Activated B cell treated with CpG ODN at 0.5 μM for 24 hours (primary cell): ENCODE measurements around the gene FAM131A. TPM values are rescaled to one million over a fixed set of nuclear protein-coding genes. Genes with fewer than 3 reads are reported as not detected.
A peak's percentile ranks its signal among the peaks of the same experiment; 100 is the strongest.

Experiments
- ATAC-seq: fragments of 200-7000 bp; cut with Tn5 transposase; one replicate; pipeline ENCODE4 v1.10.0; 2021; ENCODE audit warnings: low read depth, mild to moderate bottlenecking, moderate library complexity
- CTCF ChIA-PET: fragments of 350-600 bp; sonication (Branson Sonifier 250); formaldehyde crosslinking; loops from one replicate; lab custom pipeline; 2021; ENCODE audit warnings: antibody characterized with exemption; lab: Charles Lee
- POLR2A ChIA-PET: fragments of 350-600 bp; sonication (Branson Sonifier 250); formaldehyde crosslinking; loops from one replicate; lab custom pipeline; 2021; ENCODE audit warnings: antibody characterized with exemption; lab: Charles Lee
- DNase-seq: peaks from one replicate; pipeline ENCODE4 v3.0.0; 2022
- H3K27ac Mint-ChIP-seq: one replicate; pipeline ENCODE4 v1.8.0; 2020; ENCODE audit warnings: mixed read lengths
- H3K27me3 Mint-ChIP-seq: one replicate; pipeline ENCODE4 v1.8.0; 2021; ENCODE audit warnings: mixed read lengths
- H3K36me3 Mint-ChIP-seq: one replicate; pipeline ENCODE4 v1.8.0; 2021; ENCODE audit warnings: low read depth, mixed read lengths
- H3K4me1 Mint-ChIP-seq: one replicate; pipeline ENCODE4 v1.8.0; 2021; ENCODE audit warnings: mixed read lengths
- H3K4me3 Mint-ChIP-seq: one replicate; pipeline ENCODE4 v1.8.0; 2020; ENCODE audit warnings: mild to moderate bottlenecking, mixed read lengths
- H3K9me3 Mint-ChIP-seq: one replicate; pipeline ENCODE4 v1.8.0; 2020; ENCODE audit warnings: mixed read lengths
- CTCF ChIP-seq: fragments of 200-600 bp; IDR thresholded peaks from one replicate; pipeline ENCODE4 v1.8.0; 2022; ENCODE audit warnings: antibody characterized with exemption, mild to moderate bottlenecking
- intact Hi-C: fragments of 100-400 bp; cut with micrococcal nuclease; formaldehyde crosslinking; loops from one replicate; pipeline ENCODE4 v1.15.1; 2024
- total RNA-seq: library from RNA; stranded (reverse); gene quantifications from 2 replicates; pipeline ENCODE4 v1.2.3, GENCODE V29; 2022

Gene FAM131A
- total RNA-seq, 1 donor from 2014 or later = 5.3 TPM

DNA sequence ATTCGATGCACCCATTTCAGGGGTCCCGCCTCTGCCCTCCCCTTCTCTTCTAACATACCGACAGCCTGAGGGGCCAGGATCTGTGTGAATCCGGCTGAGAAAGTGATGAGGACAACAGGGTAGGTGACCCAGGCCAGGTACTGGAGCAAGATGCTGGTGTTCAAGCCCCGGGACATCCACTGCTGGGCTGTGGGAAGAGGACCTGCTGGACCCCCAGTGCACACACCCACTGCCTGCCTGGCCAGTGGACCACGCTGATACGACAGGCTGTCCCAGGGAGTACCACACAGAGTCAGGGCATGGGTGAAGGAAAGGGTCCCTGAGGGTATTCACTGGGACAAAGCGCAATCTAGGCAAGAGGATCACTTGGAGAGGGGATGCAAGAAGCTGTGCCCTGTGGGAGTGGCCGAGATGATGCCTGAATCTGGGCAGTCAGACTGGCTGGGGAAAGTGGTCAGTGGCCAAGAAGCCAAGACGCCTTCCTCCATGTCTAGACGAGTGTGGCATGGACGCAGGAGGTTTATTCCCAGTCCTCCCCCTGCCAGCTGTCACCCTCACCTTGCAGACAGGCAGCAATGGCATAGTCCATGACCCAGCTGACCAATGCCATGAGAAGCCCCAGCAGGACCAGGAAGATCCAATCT, 20.8 kb downstream of the FAM131A start:
- no peak for ATAC-seq
- no peaks in the 10 kb centered on the region for H3K9me3 Mint-ChIP-seq
- intact Hi-C loops = no loop called here
- no peaks in the 10 kb centered on the region for H3K27me3 Mint-ChIP-seq
- no peak for TF ChIP-seq CTCF
- no peak for DNase-seq
- CTCF ChIA-PET = no interaction called here
- no peak overlapping the region for H3K27ac Mint-ChIP-seq
- H3K4me3 Mint-ChIP-seq = no peak overlapping the region
- H3K36me3 Mint-ChIP-seq = peaks cover 6% of the 10 kb centered on the region
- POLR2A ChIA-PET = no interaction called here
- peaks cover 9% of the 10 kb centered on the region for H3K4me1 Mint-ChIP-seq

DNA sequence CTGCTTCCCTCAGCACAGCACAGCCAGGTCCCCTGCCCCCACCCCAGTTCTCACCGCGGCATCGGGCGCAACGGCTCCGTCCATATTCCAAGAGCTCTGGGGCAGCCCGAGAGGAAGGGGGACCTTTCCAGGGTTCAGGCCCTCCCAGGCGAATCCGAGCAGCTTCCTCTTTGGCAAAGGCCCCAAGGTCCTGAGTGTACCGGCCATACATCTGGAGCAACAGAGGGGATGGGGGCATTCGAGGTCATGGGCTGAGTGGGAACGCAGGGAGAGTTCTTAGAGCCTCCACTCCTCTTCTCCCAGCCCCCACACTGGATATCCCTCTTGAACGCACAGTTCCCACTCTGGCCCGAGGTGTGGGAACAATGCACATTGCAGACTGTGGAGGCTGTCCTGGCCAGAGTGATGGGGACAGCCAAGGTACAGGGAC, 21.5 kb downstream of the FAM131A start:
- peaks cover 16% of the 10 kb centered on the region for H3K4me1 Mint-ChIP-seq
- no peaks in the 10 kb centered on the region for H3K27me3 Mint-ChIP-seq
- POLR2A ChIA-PET = no interaction called here
- H3K4me3 Mint-ChIP-seq = no peak overlapping the region
- peaks cover 10% of the 10 kb centered on the region for H3K36me3 Mint-ChIP-seq
- no peak overlapping the region for H3K27ac Mint-ChIP-seq
- no peak for DNase-seq
- no peak for TF ChIP-seq CTCF
- no peak for ATAC-seq
- CTCF ChIA-PET = no interaction called here
- intact Hi-C loops = no loop called here
- H3K9me3 Mint-ChIP-seq = no peaks in the 10 kb centered on the region

DNA sequence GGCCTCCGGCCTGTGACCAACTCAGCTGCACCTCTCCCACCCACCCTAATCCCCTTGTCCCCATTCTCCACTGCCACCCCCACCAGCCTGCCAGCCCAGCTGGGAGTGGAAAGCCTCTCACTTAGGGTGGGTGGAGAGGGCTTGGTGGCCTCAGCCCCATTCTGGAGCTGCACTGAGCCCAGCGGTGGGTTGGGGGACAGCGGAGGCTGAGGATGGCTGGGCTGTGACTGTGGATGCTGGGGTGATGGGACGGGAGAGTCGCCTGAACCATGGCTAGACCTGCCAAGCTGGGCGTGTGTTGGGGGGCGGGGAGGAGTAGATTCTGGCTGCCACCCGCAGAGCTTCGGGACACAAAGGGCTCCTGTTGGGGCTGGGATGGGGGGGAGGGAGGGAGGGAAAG, 22.2 kb downstream of the FAM131A start:
- intact Hi-C loops = loop anchor here (5.0 kb wide), 4 partner anchors 353 to 722 kb away; partner anchors contain the start of genes KLHL24 and MAGEF1
- no peak for TF ChIP-seq CTCF
- Mint-ChIP-seq H3K36me3 (peaks cover 10% of the 10 kb centered on the region), H3K27me3 (no peaks in the 10 kb centered on the region), H3K4me1 (peaks cover 20% of the 10 kb centered on the region), H3K4me3 (peak overlapping the region; percentile 72), H3K9me3 (no peaks in the 10 kb centered on the region), H3K27ac (no peak overlapping the region)
- ATAC-seq (no peak), DNase-seq (no peak)
- ChIA-PET CTCF (interaction anchor here (1.1 kb wide), 1 partner anchor 110 kb away, joined by 3 read pairs; the partner anchor contains the start of gene EEF1AKMT4), POLR2A (no interaction called here)

DNA sequence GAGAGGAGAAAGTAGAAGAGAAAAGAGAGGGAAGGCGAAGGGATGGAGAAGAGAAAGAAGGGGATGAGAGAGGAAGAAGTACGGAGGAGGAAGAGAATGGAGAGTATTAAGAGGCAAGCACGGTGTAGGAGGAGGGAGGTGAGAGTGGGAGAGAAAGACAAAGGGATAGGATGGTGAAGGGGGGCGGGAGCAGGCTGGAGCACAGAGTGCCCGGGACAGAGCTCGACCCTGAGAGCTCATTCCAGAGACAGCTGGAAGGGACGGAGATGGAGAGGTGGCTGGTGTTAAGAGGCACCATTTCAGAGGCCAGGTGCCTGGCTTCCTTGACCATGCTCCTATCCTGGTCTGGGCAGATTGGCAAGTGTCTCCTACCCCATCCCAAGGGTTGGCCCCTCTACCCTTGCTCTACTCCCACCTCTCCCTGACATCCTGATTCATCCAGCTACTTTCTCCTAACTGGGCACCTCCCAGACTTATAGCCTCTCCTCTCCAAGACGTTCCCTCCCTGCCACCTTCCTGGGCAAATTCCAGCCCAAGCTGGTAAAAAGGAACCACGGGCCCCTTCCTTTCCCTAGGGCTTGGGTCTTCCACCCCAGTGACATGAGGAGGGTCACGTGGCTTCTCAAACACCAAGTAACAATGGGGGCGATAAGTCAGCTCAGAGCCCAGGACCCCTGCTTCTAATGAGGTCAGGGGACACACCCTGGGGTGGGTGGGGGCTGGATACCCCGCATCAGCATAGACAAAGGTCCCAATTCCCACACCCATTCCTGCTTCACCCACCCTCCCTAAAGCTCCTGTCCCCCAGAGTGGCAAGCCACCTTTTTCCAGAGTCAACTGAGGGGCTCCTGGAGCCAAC, 22.9 kb downstream of the FAM131A start:
- POLR2A ChIA-PET = interaction anchor here (0.5 to 0.8 kb wide), 3 partner anchors 22 to 452 kb away, joined by 3 to 4 read pairs (median 3); partner anchors contain the start of gene VPS8
- TF ChIP-seq CTCF = no peak
- Mint-ChIP-seq H3K27me3 (no peaks in the 10 kb centered on the region), H3K36me3 (peaks cover 14% of the 10 kb centered on the region), H3K27ac (no peak overlapping the region), H3K4me1 (peaks cover 25% of the 10 kb centered on the region), H3K4me3 (peak overlapping the region; percentile 72), H3K9me3 (no peaks in the 10 kb centered on the region)
- no peak for ATAC-seq
- CTCF ChIA-PET = interaction anchor here (1.1 to 1.4 kb wide), 2 partner anchors 11 to 111 kb away, joined by 3 read pairs; partner anchors contain the start of gene EEF1AKMT4
- intact Hi-C loops = loop anchor here (5.0 kb wide), 4 partner anchors 352 to 723 kb away; partner anchors contain the start of genes KLHL24 and MAGEF1
- no peak for DNase-seq
